Smooth muscle cell (in vitro differentiated cells): ENCODE measurements around the gene CXorf38. TPM values are rescaled to one million over a fixed set of nuclear protein-coding genes. Genes with fewer than 3 reads are reported as not detected.

Experiments used
- DNase-seq: peaks from one replicate; lab custom pipeline; 2025; ENCODE audit not compliant: unreplicated experiment; lab: John Stamatoyannopoulos, UW
- H2AFZ ChIP-seq: fragments of 200-600 bp; sonication (generic); 2 replicates; pipeline ENCODE4 v1.6.0; 2016; ENCODE audit warnings: antibody characterized with exemption, low read depth, mild to moderate bottlenecking
- H3F3A ChIP-seq: fragments of 200-600 bp; sonication (generic); 2 replicates; pipeline ENCODE4 v1.6.0; 2017; ENCODE audit warnings: antibody characterized with exemption, low read depth
- H3K27ac ChIP-seq: fragments of 200-600 bp; sonication (generic); 2 replicates; pipeline ENCODE4 v1.5.1; 2016; ENCODE audit warnings: low read depth, mild to moderate bottlenecking
- H3K27me3 ChIP-seq: fragments of 200-600 bp; sonication (generic); 2 replicates; pipeline ENCODE4 v1.6.1; 2016; ENCODE audit warnings: low read depth, mild to moderate bottlenecking
- H3K36me3 ChIP-seq: fragments of 200-600 bp; sonication (generic); 2 replicates; pipeline ENCODE4 v1.5.1; 2016; ENCODE audit warnings: low read depth
- H3K4me1 ChIP-seq: fragments of 200-600 bp; sonication (generic); 2 replicates; pipeline ENCODE4 v1.5.1; 2016; ENCODE audit warnings: low read depth
- H3K4me2 ChIP-seq: fragments of 200-600 bp; sonication (generic); 2 replicates; pipeline ENCODE4 v1.6.0; 2016; ENCODE audit warnings: mild to moderate bottlenecking
- H3K4me3 ChIP-seq: fragments of 200-600 bp; sonication (generic); 2 replicates; pipeline ENCODE4 v1.5.1; 2016; ENCODE audit warnings: mild to moderate bottlenecking
- H3K79me2 ChIP-seq: fragments of 200-600 bp; sonication (generic); 2 replicates; pipeline ENCODE4 v1.6.0; 2016; ENCODE audit warnings: low read depth, mild to moderate bottlenecking
- H3K9ac ChIP-seq: fragments of 200-600 bp; sonication (generic); 2 replicates; pipeline ENCODE4 v1.6.0; 2016; ENCODE audit warnings: low read depth
- H3K9me3 ChIP-seq: fragments of 200-600 bp; sonication (generic); replicated peaks from 2 replicates; pipeline ENCODE4 v1.5.1; 2016; ENCODE audit warnings: low read depth
- H4K20me1 ChIP-seq: fragments of 200-600 bp; sonication (generic); 2 replicates; pipeline ENCODE4 v1.6.0; 2016; ENCODE audit warnings: low read depth
- WGBS: methylation state at CpG from one replicate; pipeline ENCODE4 v1.1.7; 2016; ENCODE audit warnings: low lambda C conversion rate; 5-methylcytosine and 5-hydroxymethylcytosine counted together
- polyA plus RNA-seq: library from polyadenylated mRNA; unstranded; fragments of >200 nt; fragmentation: Nextera tagmentation; extraction: Ambion mirVana; gene quantifications from 2 replicates; pipeline ENCODE4 v1.2.1, GENCODE V29; 2016
- total RNA-seq: library from RNA; depleted of rRNA; stranded (reverse); fragments of >200 nt; gene quantifications from 2 replicates; pipeline ENCODE4 v1.2.3, GENCODE V29; 2014
- TF ChIP-seq, protein P1 (sequence below): fragments of 200-600 bp; sonication (generic); IDR thresholded peaks from 2 replicates; pipeline ENCODE4 v1.5.1; 2017; ENCODE audit warnings: borderline replicate concordance, mild to moderate bottlenecking, antibody characterized with exemption; ENCODE audit not compliant: insufficient read depth, poor library complexity, severe bottlenecking

The CXorf38 gene
- total and polyA plus RNA-seq, 2 experiments from 2014 or later, result 8.5 to 11.0 TPM

DNA sequence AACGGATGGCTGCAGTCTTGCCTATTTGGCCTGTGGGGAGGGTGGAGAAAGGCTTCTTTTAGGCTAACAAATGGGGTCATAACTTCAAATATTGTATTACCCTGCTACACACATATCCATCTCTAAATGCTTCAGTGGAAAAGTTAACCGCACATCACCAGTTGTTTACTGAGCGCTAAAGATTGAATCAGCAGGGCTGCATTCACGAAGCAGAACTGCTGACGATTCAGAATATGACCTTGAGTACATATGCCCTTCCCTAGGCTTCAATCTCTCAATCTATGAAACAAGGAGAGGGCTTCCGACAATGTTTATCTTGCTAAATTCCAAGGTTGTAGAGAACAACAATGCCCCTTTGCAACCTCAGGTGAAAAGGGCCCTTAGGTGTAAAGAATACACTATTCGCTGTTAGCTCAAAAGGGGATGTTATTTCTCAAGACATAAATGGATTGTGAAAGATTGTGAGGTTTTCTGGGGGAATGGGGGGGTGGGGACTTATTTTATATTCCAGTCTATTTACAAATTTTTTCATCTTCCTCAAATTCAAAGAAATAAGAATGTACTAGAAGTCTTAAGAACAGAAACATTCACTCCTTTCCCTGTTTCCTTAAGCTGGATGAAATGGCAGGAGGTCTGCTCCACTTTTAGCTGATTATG is 69.2 kb downstream of the CXorf38 start:
- Histone ChIP-seq H3K36me3 (no peaks in the 10 kb centered on the region), H4K20me1 (peaks cover 18% of the 10 kb centered on the region), H3K4me3 (no peak overlapping the region), H2AFZ (no peak overlapping the region), H3K4me1 (peaks cover 7% of the 10 kb centered on the region), H3K4me2 (no peak overlapping the region), H3K27me3 (no peaks in the 10 kb centered on the region), H3F3A (no peaks in the 10 kb centered on the region), H3K9me3 (no peaks in the 10 kb centered on the region), H3K9ac (no peak overlapping the region), H3K79me2 (peaks cover 21% of the 10 kb centered on the region), H3K27ac (no peak overlapping the region)
- 82% methylated on average over 7 of the region's 7 CpGs for WGBS
- no peak for DNase-seq
- TF ChIP-seq, protein P1, sequence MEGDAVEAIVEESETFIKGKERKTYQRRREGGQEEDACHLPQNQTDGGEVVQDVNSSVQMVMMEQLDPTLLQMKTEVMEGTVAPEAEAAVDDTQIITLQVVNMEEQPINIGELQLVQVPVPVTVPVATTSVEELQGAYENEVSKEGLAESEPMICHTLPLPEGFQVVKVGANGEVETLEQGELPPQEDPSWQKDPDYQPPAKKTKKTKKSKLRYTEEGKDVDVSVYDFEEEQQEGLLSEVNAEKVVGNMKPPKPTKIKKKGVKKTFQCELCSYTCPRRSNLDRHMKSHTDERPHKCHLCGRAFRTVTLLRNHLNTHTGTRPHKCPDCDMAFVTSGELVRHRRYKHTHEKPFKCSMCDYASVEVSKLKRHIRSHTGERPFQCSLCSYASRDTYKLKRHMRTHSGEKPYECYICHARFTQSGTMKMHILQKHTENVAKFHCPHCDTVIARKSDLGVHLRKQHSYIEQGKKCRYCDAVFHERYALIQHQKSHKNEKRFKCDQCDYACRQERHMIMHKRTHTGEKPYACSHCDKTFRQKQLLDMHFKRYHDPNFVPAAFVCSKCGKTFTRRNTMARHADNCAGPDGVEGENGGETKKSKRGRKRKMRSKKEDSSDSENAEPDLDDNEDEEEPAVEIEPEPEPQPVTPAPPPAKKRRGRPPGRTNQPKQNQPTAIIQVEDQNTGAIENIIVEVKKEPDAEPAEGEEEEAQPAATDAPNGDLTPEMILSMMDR, result no peak

Other genes with a start within 250 kb of the CXorf38 start
- 164 and 205 TPM in 2 replicates for gene ATP6AP2, start 66.6 kb downstream of the CXorf38 start, total RNA-seq
- gene ATP6AP2, start 66.6 kb downstream of the CXorf38 start, polyA plus RNA-seq, result 179 and 207 TPM in 2 replicates
- gene MPC1L, start 24.1 kb downstream of the CXorf38 start, total RNA-seq, result 1.1 TPM in 1 of 2 replicates, not detected in the other
- gene MPC1L, start 24.1 kb downstream of the CXorf38 start, polyA plus RNA-seq, result not detected in 2 replicates
- gene MED14, start 88.0 kb upstream of the CXorf38 start, total RNA-seq, result 47.3 and 56.2 TPM in 2 replicates
- 9.4 and 14.2 TPM in 2 replicates for gene MED14, start 88.0 kb upstream of the CXorf38 start, polyA plus RNA-seq